NCI-H1417 (cell line): ENCODE measurements around the gene UBTD1.
"Not testable (repeated sequence)": the region's sequence is repeated elsewhere in the genome, so short reads cannot be mapped to it uniquely, and the experiment has no call there.

Experiments
- DNase-seq, 3 experiments: peaks; one replicate each; lab custom pipeline; 2025; lab: John Stamatoyannopoulos, UW

The UBTD1 gene

DNA sequence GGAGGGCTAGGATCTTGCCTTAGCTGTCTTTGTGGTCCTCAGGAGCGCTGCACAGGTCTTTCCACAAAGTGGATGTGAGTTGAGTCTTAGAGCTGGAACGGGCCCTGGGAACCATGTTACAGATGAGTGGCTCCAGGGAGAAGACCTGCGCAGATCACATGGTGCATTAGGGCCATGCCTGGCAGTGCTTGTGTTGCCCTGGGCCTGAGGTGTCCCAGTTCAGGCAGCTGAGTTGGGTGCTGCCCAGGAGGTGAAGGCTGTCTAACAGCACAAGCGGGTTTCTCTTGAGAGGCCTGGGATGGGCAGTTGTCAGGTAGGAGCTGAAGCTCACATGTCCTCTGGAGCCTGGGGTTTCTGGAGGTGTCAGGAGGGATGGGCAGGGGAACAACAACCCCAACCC is 40.1 kb downstream of the UBTD1 start:
- no peak for DNase-seq

DNA sequence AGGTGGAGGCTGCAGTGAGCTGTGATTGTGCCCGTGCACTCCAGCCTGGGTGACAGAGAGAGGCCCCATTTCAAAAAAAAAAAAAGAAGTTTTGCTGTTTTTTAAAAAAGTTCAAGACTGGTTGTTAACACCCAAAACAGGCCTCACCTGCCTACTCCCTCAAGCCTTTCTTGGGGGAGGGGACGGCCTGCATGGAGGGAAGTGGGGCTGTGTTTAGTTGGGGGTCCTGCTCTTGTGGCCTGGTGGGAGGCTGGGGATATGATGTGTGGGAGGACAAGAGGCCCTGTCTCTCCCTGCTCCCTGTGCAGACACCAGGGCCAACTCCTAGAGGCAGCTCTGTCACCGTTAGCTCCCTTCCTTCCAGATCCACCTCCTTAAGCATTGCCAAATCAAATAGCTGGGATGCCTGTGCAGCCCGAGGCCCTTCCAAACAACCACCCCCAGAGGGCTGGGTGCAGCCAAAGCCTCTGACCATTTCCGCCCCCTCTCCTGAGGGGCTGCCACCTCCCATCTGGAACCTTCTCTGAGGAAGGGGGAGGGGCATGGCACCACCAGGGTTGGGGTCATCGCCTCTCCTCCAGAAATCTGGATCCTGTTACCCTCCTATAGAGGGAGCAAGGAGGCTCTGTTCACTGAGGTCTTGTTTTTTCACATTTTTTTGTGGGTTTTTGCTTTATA is 40.9 kb downstream of the UBTD1 start:
- DNase-seq = no peak

DNA sequence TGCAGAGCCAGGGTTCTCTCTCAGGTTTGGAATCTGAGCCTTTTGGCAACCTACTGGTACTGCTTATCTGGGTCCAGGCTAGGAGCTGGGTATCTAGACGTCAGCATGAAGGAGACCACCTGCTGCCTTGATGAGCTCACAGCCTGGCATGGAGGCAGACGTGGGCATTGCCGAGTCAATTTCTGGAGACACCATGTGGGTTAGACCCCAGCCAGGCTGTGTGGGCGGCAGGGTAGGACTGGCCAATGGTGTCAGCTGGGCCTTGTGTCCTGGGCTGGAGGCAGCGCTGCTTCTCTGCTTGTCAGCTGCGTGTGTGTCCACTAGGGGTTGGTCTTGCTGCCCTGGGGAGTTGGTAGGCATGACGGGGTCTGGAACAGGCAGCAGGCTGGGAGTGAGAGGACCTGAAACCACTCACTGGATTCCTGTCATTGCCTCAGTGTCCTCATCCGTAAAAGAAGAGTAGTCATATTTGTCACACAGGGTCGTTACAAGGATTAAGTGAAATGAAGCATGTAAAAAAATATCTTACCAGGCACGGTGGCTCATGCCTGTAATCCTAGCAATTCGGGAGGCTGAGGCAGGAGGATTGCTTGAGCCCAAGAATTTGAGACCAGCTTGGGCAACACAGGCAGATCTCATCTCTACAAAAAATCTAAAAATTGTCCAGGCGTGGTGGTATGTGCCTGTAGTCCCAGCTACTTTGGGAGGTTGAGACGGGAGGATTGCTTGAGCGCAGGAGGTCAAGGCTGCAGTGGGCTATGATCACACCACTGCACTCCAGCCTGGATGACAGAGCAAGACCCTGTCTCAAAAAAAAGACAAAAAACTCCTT is 42.2 kb downstream of the UBTD1 start:
- DNase-seq = no peak

DNA sequence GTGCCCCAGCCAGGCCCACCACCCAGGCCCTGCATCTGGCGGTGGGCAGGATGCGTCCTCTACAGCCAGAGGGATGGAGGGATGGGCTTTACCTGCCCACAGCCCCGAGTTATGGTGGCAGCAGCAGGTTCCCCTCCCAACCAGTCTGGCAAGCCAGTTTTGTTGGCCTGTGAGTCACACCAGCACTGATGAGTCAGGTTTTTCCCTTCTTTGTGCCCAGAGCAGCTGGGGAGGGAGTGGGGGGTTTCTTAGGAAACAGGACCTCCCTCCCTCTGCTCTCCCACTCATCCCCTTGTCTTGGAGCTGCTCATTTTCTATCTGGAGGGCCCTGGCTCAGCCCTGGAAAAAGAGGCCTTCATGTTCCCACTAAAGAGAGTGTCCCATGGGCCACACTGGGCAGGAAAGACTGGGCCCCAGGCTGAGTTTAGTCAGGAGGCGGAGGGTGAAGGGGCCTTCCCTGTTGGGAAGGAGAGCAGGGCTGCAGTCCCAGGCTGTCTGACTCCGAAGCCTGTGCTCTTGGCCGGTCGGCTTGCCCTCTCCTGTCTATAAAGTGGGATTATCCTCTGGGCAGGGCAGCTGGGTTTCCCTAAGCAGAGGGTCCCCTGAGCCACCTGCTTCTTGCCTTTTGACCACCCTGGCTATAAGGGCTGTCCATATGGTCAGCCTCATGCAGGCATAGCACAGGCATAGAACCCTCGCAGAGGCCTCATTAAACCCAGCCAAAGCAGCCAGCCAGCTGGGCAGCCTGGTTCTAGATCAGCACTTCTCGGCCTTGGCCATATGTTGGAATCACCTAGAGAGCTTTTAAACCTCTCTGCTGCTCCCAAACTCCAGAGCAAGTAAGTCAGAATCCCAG is 43.7 kb downstream of the UBTD1 start:
- DNase-seq = no peak

DNA sequence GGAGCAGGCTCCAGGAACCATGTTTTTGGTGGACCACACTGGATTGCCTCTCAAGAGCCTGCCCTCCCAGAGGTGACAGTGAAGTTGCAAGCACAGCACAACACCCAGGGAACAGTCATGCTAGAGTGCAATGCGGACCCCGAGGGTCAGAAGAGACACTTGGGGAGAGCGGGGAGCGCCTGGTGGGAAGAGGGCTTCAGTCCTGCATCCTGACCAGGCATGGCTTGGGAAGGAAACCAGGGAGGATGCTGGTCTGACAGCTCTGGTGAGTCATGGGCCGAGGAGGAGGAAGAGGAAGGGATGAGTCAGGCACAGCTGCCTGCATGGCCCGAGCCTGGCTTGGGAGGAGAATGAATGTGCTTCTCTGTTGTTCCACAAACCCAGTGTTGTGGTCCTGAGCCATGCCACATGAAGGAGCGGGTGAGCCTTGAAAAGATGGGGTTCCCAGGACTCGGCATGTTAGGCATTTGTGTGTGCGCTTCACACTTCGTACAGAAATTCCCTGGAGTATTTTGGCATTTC is 44.4 kb downstream of the UBTD1 start:
- no peak for DNase-seq

DNA sequence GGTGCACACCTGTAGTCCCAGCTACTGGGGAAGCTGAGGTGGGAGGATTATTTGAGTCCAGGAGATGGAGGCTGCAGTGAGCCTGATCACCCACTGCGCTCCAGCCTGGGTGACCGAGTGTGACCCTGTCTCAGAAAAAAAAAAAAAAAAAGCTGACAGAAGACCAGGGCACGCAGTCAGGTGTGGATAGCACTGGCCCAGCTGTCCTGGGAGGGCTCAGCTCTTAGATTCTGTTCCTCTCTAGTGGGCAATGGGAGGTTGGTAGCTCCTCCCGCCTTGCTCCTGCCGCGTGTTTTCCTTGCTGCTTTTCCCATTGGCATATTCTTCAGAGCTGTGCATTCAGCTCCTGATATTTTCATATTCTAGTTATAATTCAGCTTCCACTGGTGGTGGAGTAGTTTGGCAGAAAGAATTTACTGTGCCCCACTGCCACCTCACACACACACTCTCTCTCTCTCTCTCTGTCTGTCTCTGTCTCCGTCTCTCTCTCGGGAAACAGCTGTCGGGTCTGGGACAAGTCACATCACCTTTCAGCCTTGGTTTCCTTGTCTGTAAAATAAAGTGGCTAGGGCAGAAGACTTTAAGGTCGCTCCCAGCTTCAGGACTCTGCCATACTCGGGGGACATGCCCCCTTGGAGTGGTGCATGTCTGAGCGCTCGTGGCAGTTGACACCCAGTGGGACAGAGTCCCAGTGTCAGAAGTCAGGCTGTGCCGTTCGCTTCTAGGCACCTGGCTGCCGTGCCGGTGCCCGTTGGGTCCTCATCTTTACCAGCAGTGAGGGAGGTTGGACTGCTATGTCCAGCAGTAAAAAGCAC is 47.9 kb downstream of the UBTD1 start:
- DNase-seq = no peak

DNA sequence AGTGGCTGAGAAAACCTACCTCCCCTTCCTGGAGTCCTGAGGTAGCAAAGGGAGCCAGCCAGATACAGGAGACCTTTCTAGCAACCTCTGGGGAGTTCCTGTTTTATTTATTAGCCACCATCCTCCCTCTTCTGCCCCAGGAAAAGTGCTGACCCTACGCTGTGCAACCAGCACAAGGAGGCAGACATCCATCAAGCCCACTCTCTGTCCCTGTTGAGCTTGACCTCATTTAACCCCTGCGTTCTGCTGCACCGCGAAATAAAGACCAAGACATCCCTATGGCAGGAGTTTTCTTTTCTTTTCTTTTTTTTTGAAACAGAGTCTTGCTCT is 48.5 kb downstream of the UBTD1 start:
- DNase-seq = no peak

DNA sequence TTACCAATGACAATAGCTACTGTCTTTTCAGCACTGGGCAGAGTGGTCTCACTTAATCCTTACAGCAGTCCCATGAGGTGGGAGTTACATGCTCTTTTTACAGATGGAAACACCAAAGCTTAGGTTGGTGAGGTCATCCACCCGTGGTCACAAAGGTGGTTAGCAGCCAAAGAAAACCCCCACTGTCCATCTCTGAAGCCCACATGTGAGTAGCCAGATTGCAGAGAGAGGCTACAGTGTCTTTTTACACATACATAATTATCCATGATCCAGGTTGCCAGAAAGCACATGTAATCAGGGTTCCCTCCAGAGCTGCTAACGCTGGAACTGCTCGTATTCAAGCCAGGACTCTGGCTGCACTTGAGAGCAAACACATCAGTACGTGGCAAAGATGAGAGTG is 49.2 kb downstream of the UBTD1 start:
- DNase-seq = no peak

DNA sequence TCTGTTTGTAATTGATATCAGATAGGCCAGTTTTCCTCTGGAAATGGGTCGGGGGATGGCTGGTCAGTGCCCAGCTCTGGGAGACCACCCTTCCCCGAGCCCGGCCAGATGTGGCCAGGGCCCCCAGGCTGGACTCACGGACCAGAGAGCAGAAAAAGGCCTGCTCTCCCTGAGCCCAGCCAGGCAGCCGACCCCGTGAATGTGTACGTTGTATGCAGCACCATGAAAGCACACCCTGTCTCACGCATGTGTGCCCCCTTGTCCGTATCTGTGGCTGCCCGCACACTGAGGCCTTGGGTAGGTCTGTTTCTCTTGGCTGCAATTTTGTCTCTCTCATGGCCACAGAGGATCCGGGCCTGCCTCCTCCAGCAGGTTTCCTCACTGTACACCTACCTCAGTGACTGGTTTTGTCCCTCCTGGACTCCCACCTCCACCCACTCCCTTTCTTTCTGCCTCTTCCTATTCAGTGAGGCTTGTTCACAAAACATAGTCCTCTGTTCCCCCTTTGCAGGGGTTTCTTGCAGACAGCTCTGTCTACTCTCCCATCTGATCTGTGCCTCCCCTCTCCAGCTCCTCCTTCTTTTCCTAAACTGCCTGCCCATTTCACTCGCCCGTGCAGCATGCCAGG is 50.2 kb downstream of the UBTD1 start:
- no peak for DNase-seq

DNA sequence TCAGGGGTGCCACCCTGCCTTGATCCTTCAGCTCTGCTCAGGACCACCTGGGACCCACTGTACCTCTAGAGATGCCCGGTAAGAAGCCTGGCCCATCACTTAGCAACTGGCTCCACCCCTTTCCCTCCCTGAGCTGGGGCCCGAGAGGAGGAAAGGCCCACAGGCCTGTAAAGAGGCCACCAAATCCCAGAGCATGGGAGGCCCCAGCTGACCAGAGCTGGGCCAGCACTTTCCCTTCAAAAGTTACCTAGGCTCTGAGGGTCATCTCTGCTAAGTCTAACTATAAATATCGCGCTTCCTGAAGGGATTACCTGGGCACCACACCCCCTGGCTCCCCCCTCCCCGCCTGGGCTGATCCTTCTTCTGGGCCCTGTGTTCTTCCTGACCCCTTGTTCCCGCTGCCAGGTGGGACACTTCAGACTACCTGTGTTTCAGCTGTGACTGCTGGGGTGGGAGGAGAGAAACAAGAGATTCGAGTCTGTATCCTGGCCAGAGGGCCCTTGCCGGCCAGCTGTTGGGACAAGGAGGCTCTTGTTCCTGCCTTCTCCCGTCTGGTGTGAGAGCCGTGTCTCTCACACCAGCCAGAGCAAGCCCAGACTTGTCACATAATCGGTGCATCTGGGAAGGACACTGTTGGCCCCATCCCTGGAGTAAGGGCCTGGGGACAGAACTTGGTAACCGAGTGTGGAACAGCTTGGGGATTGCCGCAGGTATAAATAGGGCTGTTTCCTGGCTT is 51.0 kb downstream of the UBTD1 start:
- DNase-seq = peak; percentile 46 to 79 (median 56)

DNA sequence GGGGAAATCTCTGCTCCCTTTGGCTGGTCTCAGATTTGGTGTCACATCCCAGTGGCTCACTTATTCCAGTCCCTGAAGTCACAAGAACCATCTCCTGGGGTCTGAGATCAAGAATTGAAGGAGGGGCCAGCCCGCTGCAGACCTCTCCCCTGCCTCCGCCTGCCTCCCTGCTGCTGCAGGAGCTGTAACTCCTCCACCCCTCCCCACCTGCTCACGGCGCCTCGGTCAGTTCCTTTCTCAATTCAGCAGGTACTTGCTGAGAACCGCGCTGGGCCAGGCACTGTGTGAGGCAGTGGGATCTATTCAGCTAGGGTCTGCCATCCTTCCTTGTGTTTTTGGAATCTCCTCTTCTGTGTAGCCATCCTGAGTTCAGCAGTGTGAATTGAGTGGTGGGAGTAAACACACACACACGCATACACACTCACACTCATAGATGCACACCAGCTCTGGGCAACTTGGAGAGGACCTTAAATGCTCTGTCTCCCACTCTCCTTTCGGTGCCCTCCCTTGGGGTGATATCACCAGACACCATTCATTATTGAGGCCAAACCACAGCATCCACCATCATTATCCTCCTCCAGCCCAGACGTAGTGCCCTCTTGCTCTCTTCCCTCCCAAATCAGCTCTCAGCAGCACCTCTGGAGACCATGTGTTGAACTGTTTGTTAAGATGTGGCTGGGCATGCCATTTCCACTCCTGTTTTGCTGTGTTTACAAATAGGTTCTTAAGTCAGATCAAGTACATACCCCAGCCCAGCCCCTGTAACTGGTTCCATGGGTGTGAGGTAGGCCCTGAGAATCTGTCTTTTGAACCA is 51.8 kb downstream of the UBTD1 start:
- DNase-seq = peak in 2 of 3 experiments; percentile 22 to 28

DNA sequence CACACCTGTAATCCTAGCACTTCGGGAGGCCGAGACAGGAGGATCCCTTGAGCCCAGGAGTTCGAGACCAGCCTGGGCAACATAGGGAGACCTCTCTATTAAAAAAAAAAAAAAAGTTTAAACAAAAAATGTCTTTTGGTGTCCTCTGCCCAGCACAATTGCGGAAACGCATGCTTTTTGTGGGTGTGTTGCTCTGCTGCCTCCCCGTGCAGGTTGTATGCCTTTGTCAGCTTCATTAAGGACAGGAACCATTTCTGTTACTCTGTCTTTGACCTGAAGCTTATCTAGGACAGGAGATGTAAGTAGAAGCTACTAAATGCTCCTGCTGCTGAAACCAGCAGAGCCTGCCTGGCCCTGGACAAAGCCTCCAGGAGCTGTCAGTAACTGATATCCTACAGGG is 52.5 kb downstream of the UBTD1 start:
- no peak for DNase-seq

DNA sequence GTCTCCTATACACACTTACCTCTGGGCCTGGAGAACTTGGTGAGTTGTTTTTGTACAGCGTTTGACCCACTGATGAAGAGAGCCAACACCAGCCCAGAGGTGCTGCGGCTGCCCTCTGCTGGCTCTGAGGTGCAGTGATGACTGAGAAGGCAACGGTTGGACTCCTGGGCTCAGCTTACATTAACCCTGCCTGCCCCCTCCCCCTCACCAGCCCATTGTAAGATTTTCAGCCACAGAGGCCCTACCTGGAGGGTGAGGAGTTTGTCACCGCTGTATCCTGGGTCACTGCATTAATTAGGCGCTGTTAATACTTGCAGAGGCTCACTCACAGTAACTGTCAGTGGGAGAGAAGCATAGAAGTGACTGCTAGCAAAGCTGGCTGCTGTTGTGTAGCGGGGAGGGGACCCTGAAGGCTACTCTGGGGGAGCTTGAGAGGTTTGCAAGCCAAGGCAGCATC is 54.9 kb downstream of the UBTD1 start:
- DNase-seq = peak; percentile 30 to 64 (median 54)

DNA sequence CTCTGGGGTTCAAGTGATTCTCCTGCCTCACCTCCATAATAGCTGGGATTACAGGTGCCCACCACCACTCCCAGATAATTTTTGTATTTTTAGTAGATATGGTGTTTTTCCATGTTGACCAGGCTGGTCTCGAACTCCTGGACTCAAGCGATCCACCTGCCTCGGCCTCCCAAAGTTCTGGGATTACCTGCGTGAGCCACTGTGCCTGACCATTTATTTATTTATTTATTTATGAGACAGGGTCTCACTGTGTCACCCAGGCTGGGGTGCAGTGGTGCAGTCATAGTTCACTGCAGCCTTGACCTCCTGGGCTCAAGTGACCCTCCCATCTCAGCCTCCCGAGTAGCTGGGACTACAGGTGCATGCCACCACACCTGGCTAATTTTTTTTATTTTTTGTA is 55.6 kb downstream of the UBTD1 start:
- not testable (repeated sequence) for DNase-seq

DNA sequence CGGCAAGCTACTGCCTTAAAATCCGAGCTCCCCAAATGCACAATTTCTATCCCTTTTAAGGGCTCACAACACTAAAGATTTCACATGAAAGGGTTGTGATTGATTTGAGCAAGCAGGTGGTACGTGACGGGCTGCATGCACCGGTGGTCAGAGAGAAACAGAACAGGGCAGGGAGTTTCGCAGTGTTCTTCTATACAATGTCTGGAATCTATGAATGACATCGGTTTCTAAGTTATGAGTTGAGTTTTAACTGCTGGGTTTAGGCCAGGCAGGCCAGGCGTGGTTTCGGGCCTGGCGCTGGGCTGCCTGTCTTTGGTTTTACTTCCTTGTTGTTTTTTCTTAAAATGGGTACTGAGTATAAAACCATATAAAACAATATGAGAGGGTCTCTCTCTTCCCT is 56.8 kb downstream of the UBTD1 start:
- not testable (repeated sequence) for DNase-seq

DNA sequence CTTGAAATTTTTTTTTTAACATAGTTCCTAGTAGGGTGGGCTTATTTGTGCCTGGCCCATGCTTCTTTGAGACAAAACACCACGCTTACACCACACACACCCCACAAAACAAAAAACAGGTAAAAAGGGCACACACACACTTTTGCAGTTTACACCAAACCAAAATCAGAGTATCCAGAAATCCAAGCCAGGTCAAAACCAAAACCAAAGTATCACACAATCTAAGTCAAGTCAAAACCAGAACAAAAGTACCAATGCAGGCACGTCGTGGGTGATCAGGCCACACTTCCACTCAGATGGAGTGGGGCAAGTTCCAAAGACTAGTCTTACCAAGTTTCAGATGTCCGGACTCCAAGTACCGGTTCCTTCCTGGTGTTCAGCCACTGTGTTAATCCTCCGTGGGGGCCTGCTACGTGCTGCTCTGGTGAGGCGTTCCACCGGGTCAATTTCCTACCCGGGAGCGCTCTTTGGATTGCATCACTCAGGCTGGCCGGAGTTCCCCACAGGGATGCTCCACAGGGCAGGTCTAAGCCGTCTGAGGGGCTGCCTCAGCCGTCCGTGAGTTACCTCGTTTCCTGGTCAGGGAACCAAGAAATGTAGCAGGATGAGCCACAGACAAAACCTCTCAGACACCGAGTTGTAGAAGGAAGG is 62.1 kb downstream of the UBTD1 start:
- DNase-seq = not testable (repeated sequence)

DNA sequence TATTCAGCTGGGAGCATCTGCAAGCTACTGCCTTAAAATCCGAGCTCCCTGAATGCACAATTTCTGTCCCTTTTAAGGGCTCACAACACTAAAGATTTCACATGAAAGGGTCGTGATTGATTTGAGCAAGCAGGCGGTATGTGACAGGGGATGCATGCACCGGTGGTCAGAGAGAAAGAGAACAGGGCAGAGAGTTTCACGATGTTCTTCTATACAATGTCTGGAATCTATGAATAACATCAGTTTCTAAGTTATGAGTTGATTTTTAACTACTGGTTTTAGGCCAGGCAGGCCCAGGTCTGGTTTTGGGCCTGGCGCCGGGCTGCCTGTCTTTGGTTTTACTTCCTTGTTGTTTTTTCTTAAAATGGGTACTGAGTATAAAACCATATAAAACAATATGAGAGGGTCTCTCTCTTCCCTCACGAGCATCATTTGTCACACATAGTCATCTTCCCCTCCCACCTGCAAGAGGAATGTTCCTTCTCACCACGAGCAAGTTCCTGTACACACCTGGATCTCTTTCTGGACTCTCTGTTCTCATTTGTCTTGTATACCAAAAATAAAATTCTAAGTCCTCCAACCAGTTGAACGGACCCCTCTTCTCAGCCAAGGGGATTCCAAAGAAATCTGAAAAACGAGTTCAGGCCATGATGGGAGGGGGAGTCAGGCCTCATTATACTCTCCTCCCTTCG is 62.8 kb downstream of the UBTD1 start:
- DNase-seq = not testable (repeated sequence)

DNA sequence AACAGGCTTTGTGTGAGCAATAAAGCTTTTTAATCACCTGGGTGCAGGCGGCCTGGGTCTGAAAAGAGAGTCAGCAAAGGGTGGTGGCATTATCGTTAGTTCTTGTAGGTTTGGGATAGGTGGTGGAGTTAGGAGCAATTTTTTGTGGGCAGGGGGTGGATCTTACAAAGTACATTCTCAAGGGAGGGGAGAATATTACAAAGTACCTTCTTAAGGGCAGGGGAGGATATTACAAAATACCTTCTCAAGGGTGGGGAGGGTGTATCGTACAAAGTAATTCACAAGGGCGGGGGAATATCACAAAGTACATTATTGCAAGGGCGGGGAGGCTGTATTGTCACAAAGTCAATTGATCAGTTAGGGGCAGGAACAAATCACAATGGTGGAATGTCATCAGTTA is 63.6 kb downstream of the UBTD1 start:
- DNase-seq = not testable (repeated sequence)
